Measurements from ENCODE around the gene SARS2.

SARS2 gene

DNA sequence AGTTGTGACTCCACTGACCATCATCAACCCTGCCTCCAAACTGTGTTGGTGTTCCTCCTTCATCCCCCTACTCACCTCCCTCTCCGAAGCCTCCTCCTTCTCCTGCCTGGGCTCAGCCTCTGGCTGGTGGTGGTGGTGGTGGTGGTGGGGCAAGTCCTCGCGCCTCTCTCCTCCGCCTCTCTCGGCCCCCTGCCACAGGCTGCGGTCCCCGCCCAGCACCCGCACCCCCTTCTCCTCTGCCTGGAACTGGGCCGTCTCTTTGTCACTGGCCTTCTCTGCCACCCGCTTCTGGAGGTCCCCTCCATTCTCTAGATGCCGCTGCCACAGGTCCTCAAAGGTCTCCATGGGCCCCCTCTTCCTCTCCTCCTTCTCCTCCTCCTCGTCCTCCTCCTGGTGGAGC is 20.1 kb downstream of the SARS2 start:
- no peak for DNase-seq (ENCODE audit: low read depth)
- TF ChIP-seq, protein P1, sequence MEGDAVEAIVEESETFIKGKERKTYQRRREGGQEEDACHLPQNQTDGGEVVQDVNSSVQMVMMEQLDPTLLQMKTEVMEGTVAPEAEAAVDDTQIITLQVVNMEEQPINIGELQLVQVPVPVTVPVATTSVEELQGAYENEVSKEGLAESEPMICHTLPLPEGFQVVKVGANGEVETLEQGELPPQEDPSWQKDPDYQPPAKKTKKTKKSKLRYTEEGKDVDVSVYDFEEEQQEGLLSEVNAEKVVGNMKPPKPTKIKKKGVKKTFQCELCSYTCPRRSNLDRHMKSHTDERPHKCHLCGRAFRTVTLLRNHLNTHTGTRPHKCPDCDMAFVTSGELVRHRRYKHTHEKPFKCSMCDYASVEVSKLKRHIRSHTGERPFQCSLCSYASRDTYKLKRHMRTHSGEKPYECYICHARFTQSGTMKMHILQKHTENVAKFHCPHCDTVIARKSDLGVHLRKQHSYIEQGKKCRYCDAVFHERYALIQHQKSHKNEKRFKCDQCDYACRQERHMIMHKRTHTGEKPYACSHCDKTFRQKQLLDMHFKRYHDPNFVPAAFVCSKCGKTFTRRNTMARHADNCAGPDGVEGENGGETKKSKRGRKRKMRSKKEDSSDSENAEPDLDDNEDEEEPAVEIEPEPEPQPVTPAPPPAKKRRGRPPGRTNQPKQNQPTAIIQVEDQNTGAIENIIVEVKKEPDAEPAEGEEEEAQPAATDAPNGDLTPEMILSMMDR (IDR thresholded peaks at IDR 0.05; ENCODE audit: control insufficient read depth, insufficient read depth, low read depth, low read length, missing control alignments), result no peak
- H3K4me3 ChIP-seq (ENCODE audit: control insufficient read depth, low read depth, low read length), result no peak overlapping the region

DNA sequence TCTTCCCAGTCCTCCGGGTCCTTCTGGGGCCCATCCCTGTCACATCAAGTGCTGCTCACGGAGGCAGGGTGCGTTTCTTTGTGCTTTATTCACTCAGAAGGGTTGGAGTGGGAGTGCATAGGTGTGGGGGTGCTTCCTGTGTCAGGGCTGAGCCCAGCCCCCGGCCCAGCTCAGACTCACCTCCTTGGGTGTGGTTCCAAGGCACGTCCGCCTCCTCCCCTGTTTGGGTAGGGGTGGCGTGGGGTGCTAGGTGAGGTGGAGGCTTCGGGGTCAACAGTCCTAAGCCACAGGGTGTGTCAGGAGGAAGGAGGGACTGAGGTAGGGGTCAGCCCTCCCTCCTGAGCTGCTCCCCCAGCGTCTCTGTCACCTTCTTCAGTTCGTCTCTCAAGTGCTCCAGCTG is 21.7 kb downstream of the SARS2 start:
- TF ChIP-seq, protein P1 (IDR thresholded peaks at IDR 0.05; ENCODE audit: control insufficient read depth, insufficient read depth, low read depth, low read length, missing control alignments), result no peak
- no peak overlapping the region for H3K4me3 ChIP-seq (ENCODE audit: control insufficient read depth, low read depth, low read length)
- DNase-seq (ENCODE audit: low read depth), result no peak

DNA sequence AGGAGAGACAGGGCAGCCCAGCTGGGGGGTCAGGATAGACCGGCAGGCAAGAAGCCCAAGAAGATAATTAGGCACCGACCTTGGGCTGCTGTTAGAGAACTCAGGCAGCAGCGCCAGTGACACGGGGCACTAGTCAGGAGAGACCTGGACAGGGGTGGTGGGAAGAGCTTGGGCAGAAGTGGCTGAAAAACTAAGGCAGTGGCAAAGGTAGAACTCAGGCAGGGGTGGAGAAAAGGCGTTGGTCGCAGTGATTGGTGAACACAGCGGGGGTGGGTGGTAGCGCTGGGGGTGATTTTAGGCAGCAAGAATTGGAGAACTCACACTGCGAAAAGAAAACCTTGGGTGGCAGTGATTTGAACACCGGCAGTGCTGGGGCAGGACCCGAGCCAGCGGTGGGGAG is 22.9 kb downstream of the SARS2 start:
- TF ChIP-seq, protein P1 (IDR thresholded peaks at IDR 0.05; ENCODE audit: control insufficient read depth, insufficient read depth, low read depth, low read length, missing control alignments), result no peak
- no peak overlapping the region for H3K4me3 ChIP-seq (ENCODE audit: control insufficient read depth, low read depth, low read length)
- no peak for DNase-seq (ENCODE audit: low read depth)

DNA sequence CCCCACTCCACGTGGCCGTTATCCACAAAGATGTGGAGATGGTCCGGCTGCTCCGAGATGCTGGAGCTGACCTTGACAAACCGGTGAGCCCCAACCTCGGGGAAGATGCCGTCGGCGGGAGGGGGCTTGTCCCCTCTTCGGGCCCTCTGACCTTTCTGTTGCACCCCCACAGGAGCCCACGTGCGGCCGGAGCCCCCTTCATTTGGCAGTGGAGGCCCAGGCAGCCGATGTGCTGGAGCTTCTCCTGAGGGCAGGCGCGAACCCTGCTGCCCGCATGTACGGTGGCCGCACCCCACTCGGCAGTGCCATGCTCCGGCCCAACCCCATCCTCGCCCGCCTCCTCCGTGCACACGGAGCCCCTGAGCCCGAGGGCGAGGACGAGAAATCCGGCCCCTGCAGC is 23.3 kb downstream of the SARS2 start:
- TF ChIP-seq, protein P1 (IDR thresholded peaks at IDR 0.05; ENCODE audit: control insufficient read depth, insufficient read depth, low read depth, low read length, missing control alignments), result no peak
- H3K4me3 ChIP-seq (ENCODE audit: control insufficient read depth, low read depth, low read length), result no peak overlapping the region
- no peak for DNase-seq (ENCODE audit: low read depth)

DNA sequence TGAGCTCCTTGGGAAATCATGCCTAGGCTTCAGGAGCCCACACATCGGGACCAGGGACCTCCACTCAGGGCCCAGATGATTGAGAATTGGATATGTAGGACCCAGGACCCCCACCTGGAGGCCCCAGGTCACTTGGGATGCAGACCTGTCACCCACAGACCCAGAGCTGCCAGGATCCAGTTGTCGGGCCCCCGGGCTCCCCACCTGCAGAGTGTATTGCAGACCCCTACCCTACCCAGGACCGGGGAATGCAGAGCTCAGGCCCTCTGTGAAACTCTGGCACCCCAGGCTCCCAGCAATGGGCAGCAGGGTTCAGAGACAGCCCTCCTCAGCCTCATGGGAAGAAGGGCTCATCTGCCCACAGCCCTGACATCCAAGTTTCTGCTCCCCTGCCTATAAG is 24.9 kb downstream of the SARS2 start:
- no peak overlapping the region for H3K4me3 ChIP-seq (ENCODE audit: control insufficient read depth, low read depth, low read length)

DNA sequence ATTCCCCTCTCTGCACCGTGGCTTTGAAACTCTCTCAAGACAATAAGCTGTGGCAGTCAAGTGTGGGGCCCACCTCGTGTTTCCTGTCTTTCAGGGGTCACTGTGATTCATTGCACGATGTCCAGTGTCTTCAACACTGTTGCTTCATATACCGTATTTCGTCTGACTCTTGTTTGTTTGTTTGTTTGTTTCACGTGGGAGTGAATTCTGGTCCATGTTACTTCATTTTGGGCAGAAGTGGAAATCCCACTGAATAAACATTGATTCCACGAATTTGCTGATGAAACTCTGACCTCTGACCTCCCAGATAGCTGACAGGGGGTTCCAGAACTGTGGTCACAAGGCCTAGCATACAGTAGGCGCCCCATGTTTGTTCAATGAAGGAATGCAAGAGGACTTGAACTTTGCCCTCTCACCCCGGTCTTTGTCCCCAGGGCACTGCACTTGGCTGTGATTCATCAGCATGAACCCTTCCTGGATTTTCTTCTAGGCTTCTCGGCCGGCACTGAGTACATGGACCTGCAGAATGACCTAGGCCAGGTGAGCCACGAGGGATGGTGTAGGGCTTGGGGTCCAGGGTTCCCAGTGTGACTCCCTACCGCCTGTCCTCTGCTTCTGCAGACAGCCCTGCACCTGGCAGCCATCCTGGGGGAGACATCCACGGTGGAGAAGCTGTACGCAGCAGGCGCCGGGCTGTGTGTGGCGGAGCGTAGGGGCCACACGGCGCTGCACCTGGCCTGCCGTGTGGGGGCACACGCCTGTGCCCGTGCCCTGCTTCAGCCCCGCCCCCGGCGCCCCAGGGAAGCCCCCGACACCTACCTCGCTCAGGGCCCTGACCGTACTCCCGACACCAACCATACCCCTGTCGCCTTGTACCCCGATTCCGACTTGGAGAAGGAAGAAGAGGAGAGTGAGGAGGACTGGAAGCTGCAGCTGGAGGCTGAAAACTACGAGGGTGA is 25.7 kb downstream of the SARS2 start:
- TF ChIP-seq, protein P1 (IDR thresholded peaks at IDR 0.05; ENCODE audit: control insufficient read depth, insufficient read depth, low read depth, low read length, missing control alignments), result no peak
- no peak overlapping the region for H3K4me3 ChIP-seq (ENCODE audit: control insufficient read depth, low read depth, low read length)
- DNase-seq (ENCODE audit: low read depth), result no peak

More for the DNA sequence above, 24.9 kb downstream of the SARS2 start:
- no peak for DNase-seq (ENCODE audit: low read depth)
- TF ChIP-seq, protein P1 (IDR thresholded peaks at IDR 0.05; ENCODE audit: control insufficient read depth, insufficient read depth, low read depth, low read length, missing control alignments), result no peak
